Adrenal gland (tissue), 5 donors: ENCODE results near the gene MDN1.

Source experiments
- POLR2A ChIP-seq, 2 donors: fragments of 450-650 bp; IDR thresholded peaks; one replicate each; pipeline ENCODE4 v1.6.1; 2017; ENCODE audit warnings: antibody characterized with exemption in 2 of 2, mild to moderate bottlenecking in 2 of 2, moderate library complexity in 1 of 2
- TF ChIP-seq, protein P1 (sequence below), 6 experiments: fragments of 450-650 bp in 4 of 6; fragments of 200-600 bp in 2 of 6; sonication (generic) in 1 of 6; IDR thresholded peaks; 1 replicate in 5 of 6; 2 replicates in 1 of 6; pipeline versions ENCODE4 v1.5.1 to v1.8.0; 2016 to 2021; ENCODE audit warnings: antibody characterized with exemption in 6 of 6, mild to moderate bottlenecking in 2 of 6, moderate library complexity in 1 of 6
- donor health status: DM: no; HTN: no; CAD: no.

DNA sequence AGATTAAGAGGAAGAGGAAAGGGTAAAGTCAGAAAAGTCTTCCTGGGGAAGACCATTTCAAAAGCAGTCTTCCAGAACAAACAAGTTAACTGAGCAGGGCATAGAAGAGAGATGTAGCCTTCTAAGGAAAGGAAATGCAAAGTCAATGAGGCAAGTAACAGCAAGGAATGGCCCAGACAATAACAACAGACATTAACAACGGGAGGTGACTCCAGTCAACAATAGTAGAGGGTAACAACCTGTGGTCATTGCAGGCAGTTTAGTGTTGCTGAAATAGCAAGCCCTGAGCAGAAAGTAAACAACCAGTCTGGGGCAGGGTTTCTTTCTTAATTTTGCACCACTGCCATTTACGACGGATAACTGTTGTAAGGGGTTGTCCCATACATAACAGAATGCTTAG lies 2.1 kb downstream of the MDN1 start:
- TF ChIP-seq, protein P1, sequence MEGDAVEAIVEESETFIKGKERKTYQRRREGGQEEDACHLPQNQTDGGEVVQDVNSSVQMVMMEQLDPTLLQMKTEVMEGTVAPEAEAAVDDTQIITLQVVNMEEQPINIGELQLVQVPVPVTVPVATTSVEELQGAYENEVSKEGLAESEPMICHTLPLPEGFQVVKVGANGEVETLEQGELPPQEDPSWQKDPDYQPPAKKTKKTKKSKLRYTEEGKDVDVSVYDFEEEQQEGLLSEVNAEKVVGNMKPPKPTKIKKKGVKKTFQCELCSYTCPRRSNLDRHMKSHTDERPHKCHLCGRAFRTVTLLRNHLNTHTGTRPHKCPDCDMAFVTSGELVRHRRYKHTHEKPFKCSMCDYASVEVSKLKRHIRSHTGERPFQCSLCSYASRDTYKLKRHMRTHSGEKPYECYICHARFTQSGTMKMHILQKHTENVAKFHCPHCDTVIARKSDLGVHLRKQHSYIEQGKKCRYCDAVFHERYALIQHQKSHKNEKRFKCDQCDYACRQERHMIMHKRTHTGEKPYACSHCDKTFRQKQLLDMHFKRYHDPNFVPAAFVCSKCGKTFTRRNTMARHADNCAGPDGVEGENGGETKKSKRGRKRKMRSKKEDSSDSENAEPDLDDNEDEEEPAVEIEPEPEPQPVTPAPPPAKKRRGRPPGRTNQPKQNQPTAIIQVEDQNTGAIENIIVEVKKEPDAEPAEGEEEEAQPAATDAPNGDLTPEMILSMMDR (IDR thresholded peaks at IDR 0.05), result no peak
- no peak for TF ChIP-seq POLR2A (IDR thresholded peaks at IDR 0.05)
